Mammary epithelial cell (primary cell): ENCODE data around the gene PLBD1.

Experiments
- CTCF ChIP-seq, 2 donors: IDR thresholded peaks in 1 of 2; conservative IDR thresholded peaks in 1 of 2; 2 replicates each; pipeline ENCODE4 v1.5.1; 2011 to 2012; ENCODE audit warnings: inconsistent platforms in 2 of 2, low read length in 2 of 2, mild to moderate bottlenecking in 2 of 2, control low read depth in 1 of 2, low read depth in 1 of 2; ENCODE audit not compliant: insufficient read depth in 1 of 2; ENCODE audit errors: extremely low read depth in 1 of 2
- EZH2 ChIP-seq: IDR thresholded peaks from 2 replicates; pipeline ENCODE4 v1.6.1; 2012; ENCODE audit warnings: low read length, inconsistent platforms, borderline replicate concordance

GRCh38 chr12:14611640-14612203 lies 44.0 kb upstream of the PLBD1 start:
- TF ChIP-seq EZH2 (no peak), CTCF (conservative IDR thresholded peaks at IDR 0.05 in 1 of 2, IDR thresholded peaks at IDR 0.05 in 1 of 2; ENCODE audit: extremely low read depth in 1 of 2, insufficient read depth in 1 of 2, low read depth in 1 of 2, low read length in 2 of 2) (no peak)
